AG20443 (cell line): ENCODE results near the gene PLGRKT.
"Not testable (repeated sequence)": the region's sequence is repeated elsewhere in the genome, so short reads cannot be mapped to it uniquely, and the experiment has no call there.

ENCODE experiments used
- DNase-seq: peaks from one replicate; pipeline ENCODE4 v3.0.0; 2012; ENCODE audit warnings: low spot score, mixed read lengths

PLGRKT gene

GRCh38 chr9:5452286-5452609 is 14.5 kb upstream of the PLGRKT start:
- DNase-seq: no peak

GRCh38 chr9:5450359-5451091 is 12.8 kb upstream of the PLGRKT start, which contains the start of gene CD274:
Gene CD274 (plus strand): TSS chr9:5450542. CDS start chr9:5456114, 5,572 bp downstream.
- DNase-seq: peak; percentile 93

GRCh38 chr9:5449521-5450358 is 12.0 kb upstream of the PLGRKT start:
- DNase-seq: no peak

- no peak for DNase-seq
These were observed 11.0 kb upstream of the PLGRKT start for GRCh38 chr9:5448461-5449435.

GRCh38 chr9:5448016-5448415 is 10.3 kb upstream of the PLGRKT start:
- DNase-seq: no peak

DNA sequence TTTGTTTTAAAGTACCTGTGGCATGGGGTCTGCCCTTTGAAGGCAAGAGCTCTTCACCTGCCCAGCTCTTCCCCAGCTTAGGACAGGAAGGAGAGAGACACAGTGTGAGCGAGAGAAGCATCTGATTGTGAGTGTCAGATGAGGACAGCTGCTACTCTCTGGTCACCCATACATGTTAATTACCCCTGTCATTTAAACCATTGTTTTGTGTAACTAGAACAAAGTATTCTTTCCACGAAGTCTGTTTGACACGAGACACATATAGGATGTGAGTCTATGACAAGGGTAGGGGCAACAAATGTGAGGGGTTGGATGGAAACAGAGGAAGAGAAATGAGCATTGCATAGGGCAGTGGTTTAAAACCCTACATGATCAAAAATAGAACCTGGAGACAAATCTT is 9.6 kb upstream of the PLGRKT start:
- no peak for DNase-seq

DNA sequence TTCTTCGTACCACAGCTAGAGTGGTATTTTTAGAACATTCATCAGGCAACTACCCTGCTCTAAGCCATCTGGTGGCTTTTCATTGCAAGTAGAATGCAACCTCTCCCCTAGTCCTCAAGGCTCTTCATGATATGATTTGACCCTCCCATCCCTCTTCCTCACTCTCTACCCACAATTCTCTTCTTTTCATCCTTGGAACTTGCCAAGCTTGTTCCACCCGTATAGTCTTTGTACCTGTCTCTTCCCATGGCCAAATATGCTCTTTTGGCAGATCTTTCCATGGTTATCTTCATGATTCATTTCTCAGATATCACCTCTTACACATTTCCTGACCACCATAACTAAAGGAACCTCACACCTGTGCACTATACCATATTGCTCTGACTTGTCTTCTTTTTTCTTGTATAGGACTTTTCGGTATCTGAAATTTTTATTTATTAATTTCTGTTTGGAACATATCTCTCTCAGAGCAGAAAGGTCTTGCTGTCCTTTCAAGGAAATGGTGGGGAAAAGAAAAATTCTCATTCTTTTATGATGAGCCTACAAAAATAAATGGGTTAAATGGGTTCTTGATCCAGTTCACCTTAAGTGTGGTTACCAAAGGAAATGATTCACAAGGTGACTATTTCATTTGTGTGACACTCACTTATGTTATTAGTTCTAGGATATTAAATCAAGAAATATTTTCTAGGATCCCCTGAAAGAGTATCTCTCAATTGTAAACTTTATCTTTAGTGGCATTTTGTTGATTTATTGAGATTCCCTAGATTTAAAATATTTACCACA is 8.9 kb upstream of the PLGRKT start:
- no peak for DNase-seq

DNA sequence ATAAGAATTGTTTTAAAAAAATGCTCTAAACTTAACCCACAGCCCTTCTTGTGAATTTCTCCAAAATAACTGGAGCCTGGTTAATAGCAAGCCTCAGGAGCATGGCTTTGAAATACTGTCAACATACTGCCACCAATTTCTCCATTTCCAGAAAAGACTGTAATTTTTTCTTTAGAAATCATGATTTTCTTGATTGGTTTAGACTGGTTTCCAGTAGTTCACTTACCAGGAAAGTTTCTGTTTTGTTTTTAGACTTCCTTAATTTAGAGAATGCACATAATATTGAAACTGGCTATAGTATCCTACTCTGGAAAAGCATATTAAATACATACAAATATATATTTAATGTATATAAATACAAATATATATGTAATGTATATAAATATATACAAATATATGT is 8.2 kb upstream of the PLGRKT start:
- DNase-seq: no peak

GRCh38 chr9:5445096-5445495 is 7.4 kb upstream of the PLGRKT start:
- not testable (repeated sequence) for DNase-seq

GRCh38 chr9:5443850-5444249 is 6.1 kb upstream of the PLGRKT start:
- no peak for DNase-seq

GRCh38 chr9:5442400-5443011 is 4.8 kb upstream of the PLGRKT start:
- DNase-seq: peak; percentile 52

GRCh38 chr9:5441043-5441442 is 3.3 kb upstream of the PLGRKT start:
- no peak for DNase-seq

- DNase-seq: no peak
These were observed 2.7 kb upstream of the PLGRKT start for GRCh38 chr9:5440426-5440825.

DNA sequence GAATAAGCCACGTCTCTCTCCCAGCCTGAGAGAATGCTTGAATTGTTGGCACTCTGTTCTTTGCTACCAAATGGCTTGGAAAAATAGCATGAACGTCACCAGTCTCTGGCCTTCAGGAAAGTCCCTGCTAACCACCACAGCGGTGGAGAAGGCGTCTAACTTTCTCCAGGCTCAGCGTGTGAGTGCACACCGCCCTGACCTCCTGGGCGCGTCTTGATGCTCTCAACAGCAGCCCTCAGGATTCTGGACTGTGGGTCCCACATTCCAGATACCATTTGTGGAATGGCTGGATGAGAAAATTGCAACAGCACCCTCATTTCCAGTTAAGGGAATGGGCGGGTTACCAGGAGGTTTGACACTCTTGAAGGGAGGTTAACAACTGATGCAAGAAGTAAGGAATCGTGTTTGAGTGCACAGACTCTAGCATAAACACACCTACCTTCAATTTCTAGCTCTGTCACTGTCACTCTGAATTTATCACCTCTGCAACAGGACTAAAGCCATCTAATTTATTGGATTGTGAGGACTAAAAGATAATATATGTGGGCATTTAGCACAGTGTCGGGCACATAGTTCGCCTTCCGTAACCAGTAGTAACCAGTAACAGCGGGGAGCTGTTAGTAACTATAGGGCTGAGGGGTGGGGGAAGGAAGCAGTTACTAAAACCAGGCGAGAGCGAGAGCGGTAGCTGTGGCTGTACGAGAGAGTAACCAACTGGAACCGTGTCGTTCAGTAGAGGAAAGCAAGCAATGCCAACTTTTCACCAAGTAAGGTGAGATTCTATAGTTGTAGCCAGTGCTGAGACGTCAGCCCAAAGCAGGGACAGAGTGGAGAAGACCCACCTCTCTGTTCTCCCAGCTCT is 807 bp upstream of the PLGRKT start:
- DNase-seq: peak; percentile 31

DNA sequence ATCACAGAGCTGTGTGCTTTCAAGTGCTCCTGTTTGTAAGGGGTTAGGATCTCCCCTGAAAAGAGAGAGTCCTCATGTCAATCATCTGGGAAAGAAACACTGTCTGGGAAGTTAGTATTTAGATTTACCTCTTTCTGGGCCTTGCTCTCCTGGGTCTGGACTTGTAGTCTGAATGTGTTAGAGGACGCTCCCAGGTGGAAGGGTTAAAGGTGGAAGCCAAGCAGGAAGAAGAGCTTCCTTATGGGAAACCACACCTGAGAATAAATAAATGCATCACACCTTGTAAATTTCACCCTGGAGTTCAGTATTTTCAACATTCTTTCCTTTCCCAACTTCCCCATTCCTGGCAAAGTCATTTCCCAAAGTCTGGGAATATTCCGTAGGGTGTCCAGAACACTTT is 1.3 kb downstream of the PLGRKT start:
- DNase-seq: no peak

DNA sequence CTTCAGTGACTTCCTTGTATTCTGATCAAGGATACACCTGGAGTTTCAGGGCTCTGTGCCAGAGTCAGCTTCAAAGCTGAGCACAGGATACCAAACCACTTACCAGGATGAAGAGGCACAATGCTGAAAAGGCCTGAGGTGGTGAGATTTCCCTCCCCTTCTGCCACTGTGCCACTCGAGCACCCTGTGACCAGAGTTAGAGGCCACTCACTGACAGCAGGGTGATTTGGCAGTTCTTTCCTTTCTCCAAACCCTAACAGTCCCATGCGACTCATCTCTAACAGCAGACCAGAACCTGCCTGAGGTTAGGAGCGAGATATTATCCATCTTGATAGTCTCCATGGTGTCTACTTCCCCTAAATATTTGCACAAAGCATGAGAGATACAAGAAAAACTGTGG is 1.8 kb downstream of the PLGRKT start:
- no peak for DNase-seq

GRCh38 chr9:5433841-5434810 is 3.6 kb downstream of the PLGRKT start:
- DNase-seq: not testable (repeated sequence)

GRCh38 chr9:5433328-5433727 is 4.4 kb downstream of the PLGRKT start:
- DNase-seq: not testable (repeated sequence)

GRCh38 chr9:5432890-5433289 is 4.8 kb downstream of the PLGRKT start:
- DNase-seq: not testable (repeated sequence)
